GM18499 (cell line): Measurements from ENCODE around the gene SCML2.
"Not testable (repeated sequence)": the region's sequence is repeated elsewhere in the genome, so short reads cannot be mapped to it uniquely, and the experiment has no call there.

Source experiments
- ATAC-seq: cut with Tn5 transposase; IDR thresholded peaks from one replicate; pipeline ENCODE4 v1.9.1; 2021; ENCODE audit warnings: moderate number of reproducible peaks; ENCODE audit not compliant: insufficient read depth, unreplicated experiment

The SCML2 gene

DNA sequence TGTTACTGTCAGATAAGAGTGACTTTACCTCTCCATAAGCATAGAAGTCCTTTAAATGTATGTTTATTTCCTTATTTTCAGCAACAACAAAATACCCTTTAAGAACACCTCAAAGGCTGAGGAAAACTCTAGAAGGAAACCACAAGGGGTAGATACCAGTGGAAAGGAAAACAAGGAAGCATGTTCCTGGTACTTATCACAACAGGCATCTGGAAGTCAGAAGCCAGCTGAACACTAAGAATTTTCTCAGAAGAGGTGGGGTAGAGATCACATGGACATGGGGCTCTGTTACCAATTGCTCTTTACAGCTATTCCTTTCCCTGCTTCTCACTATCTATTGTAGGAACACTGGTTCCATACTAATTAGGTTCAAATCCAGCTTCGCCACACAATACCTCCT lies 82.3 kb downstream of the SCML2 start:
- ATAC-seq = no peak

- ATAC-seq = no peak
Measured at GRCh38 chrX:18271725-18272124, 82.8 kb downstream of the SCML2 start.

GRCh38 chrX:18271309-18271708 lies 83.2 kb downstream of the SCML2 start:
- no peak for ATAC-seq

DNA sequence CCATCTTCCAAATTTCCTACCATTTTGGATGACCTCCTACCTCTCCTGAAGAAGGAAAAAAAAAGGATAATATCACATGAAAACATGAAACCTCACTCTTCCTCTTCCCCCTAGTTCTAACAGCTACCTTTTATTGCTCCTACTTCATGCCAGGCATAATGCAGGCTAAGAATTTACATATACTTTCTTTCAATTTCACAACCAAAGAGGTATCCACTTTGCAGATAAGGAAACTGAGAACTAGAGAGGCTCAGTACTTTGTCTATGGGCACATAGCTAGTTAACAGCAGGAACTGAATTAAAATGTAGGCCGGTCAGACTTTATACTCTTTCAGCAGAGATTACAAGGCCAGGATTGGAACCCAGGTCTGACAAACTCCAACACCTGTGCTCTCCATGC lies 99.4 kb downstream of the SCML2 start:
- ATAC-seq = no peak

DNA sequence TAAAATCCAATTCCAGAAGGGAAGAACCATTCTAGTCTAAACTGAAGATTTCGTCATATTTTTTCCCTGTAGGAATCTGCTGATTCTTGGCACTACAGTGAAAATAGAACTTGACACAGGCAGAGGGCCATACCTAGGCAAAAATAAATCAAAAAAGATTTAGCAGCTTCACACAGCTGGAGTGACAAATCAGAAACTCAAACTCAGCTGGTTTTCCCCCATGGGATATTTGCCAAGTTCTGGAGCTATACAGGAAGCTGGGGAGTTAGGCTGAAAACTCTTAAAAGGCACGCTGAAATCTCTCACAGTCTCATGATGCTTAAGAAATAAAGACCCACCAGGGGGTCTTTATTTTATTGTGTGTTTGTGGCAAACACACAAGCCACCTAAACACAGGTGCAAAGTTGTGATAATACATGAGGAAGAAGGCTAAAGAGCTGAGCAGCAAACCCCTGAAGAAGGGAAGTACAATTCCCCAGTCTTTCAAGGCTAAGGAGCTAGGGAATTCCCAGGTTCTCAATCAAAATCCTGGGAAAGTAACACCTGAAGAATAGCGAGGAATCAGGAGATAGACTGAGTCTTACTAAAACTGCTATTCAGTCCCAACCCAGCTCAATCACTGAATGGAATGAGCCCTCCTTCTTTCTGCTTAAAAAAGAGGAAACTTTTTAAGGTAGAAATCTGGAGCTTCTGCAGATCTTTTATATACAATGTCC lies 101.7 kb downstream of the SCML2 start:
- no peak for ATAC-seq

GRCh38 chrX:18229646-18230045 lies 124.8 kb downstream of the SCML2 start:
- ATAC-seq = not testable (repeated sequence)

- ATAC-seq = no peak
Measured at GRCh38 chrX:18228069-18228468, 126.4 kb downstream of the SCML2 start.

DNA sequence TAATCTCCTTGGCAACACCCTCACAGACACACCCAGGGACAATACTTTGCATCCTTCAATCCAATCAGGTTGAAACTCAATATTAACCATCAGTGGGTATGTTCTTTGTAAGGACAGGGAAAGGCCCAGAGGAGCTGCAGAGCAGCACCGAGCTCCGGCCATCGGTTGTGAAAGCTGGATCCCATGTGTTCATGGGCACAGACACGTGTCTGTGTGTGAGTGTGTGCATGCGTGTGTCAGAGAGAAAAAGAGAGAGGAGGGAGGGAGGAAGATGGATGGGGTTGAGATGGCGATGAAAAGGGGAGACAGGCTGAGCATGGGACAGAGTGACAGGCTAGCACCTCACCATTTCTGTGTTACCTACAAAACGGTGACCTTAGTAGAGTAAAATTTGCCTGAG lies 127.0 kb downstream of the SCML2 start:
- ATAC-seq = no peak

DNA sequence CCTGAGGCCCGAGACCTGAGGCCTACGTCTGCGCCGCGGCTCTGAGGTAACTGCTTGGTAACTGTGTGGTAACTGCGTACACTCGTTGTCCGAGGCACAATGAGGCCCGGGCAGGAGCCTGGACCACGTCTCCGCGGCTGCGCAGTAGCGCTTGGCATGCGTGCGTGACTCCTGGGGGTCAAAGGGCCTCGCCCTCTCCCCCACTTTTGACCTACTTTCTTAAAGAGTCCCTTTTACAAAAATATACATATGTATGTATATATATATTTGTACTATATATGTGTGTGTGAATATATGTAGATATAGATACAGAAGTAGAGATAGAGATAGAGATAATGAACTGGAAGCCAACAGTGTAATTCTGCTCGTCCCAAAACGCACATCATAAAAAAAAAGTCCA lies 133.7 kb downstream of the SCML2 start, which contains the start of gene BEND2:
TSS of gene BEND2 (minus strand) at position 101 of the 400 bp plus-strand sequence. CDS start 136 bp downstream, outside the sequence.
- ATAC-seq = no peak

GRCh38 chrX:18210470-18210869 lies 144.0 kb downstream of the SCML2 start:
- no peak for ATAC-seq

- no peak for ATAC-seq
Measured at GRCh38 chrX:18206657-18207056, 147.8 kb downstream of the SCML2 start.

GRCh38 chrX:18203631-18204030 lies 150.9 kb downstream of the SCML2 start:
- no peak for ATAC-seq

GRCh38 chrX:18194688-18195087 lies 159.8 kb downstream of the SCML2 start:
- no peak for ATAC-seq
